ENCODE data around the gene B4GALT5. TPM values are rescaled to one million over a fixed set of nuclear protein-coding genes. Genes with fewer than 3 reads are reported as not detected.

B4GALT5 gene
- polyA plus RNA-seq, 1 experiment, result 32.5 TPM

DNA sequence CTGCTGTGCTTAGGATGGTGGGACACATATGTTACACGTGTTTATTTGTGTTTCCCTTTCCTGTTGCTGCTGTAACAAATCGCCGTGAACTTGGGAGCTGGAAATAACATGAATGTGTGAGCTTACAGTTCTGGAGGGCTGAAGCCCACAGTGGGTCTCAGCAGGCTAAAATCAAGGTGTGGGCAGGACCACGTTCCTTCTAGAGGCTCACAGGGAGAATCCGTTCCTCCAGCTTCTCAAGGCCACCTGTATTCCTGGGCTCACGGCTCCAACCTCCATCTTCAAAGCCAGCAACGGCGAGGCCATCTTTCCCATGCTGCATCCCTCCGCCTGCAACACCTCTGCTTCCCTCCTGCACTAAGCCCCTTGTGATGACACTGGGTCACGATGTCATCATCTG is 118.3 kb downstream of the B4GALT5 start:
- Histone ChIP-seq H3K9me3 (ENCODE audit: control insufficient read depth, insufficient read depth, low read length) (peaks cover 3% of the 10 kb centered on the region; the same call in 1 of the 2 replicates), H3K27me3 (ENCODE audit: control insufficient read depth, insufficient read depth, low read length) (no peaks in the 10 kb centered on the region), H3K4me3 (ENCODE audit: low read depth, low read length) (no peak overlapping the region), H3K27ac (ENCODE audit: low read depth, low read length) (no peak overlapping the region)
- DNase-seq (ENCODE audit: low read depth, low spot score), result no peak
- TF ChIP-seq, protein P1, sequence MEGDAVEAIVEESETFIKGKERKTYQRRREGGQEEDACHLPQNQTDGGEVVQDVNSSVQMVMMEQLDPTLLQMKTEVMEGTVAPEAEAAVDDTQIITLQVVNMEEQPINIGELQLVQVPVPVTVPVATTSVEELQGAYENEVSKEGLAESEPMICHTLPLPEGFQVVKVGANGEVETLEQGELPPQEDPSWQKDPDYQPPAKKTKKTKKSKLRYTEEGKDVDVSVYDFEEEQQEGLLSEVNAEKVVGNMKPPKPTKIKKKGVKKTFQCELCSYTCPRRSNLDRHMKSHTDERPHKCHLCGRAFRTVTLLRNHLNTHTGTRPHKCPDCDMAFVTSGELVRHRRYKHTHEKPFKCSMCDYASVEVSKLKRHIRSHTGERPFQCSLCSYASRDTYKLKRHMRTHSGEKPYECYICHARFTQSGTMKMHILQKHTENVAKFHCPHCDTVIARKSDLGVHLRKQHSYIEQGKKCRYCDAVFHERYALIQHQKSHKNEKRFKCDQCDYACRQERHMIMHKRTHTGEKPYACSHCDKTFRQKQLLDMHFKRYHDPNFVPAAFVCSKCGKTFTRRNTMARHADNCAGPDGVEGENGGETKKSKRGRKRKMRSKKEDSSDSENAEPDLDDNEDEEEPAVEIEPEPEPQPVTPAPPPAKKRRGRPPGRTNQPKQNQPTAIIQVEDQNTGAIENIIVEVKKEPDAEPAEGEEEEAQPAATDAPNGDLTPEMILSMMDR (IDR thresholded peaks at IDR 0.05; ENCODE audit: low read depth, low read length), result no peak
- CTCF ChIA-PET, result interaction anchor here (2.9 kb wide), 1 partner anchor 54 kb away, joined by 10 read pairs; no protein-coding TSS in a partner anchor
- POLR2A ChIA-PET, result no interaction called here

DNA sequence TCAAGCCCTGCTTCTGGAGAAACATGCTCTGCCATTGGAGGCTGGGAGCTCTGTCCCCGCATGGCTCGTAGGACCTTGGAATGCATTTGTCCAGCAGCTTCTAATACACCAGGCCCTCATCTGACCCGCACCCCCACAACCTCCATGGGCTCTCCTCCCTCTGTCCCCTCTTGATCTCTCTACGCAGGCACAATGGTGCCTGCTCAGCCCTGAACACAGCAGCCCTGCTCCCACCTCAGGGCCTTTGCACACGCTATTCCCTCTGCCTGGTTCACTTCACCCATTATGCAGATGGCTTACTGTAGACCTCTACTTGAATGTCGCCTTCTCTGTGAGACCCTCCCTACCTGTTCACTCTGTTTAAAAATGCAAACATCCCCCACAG is 118.8 kb downstream of the B4GALT5 start:
- peak overlapping the region; percentile 92 for H3K27ac ChIP-seq (ENCODE audit: low read depth, low read length)
- CTCF ChIA-PET, result interaction anchor here (2.9 kb wide), 1 partner anchor 53 kb away, joined by 10 read pairs; no protein-coding TSS in a partner anchor
- POLR2A ChIA-PET, result no interaction called here

DNA sequence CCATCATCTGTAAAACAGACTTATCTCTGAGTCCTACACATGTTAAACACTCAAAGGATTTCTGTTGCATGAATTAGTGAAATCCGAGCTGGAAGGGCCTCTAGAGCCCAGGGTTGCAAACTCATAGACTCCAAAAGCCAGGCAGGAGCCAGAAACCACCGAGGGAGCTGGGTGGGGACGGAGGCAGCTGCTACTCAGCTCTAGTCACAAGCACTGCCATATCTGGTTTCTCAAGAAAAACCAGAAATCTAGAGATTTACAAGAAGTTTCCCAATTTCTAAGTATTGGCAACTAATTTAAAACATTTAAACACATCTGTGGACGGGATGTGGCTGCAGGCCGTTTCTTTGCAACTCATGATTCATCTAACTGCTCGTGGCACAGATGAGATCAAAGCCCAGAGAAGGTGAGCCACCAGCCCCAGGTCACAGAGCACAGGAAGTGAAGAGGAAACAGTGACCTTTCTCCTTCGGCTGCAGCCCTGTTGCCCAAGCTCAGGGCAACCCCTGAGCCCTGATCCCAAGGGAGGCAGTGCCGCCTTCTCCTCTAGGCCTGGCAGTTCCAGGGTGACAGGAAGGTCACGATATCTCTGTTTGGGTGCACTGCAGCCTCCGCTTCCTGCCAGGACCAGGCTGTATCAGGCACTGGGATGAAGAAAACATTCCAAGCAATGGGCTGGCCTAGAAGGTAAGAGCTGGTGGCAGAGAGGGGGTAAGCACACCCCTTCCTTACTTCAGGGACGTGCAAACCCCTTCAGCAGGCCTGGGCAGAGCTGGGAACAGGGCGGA is 119.3 kb downstream of the B4GALT5 start:
- ChIA-PET POLR2A (no interaction called here), CTCF (interaction anchor here (2.9 kb wide), 1 partner anchor 53 kb away, joined by 10 read pairs; no protein-coding TSS in a partner anchor)
- Histone ChIP-seq H3K9me3 (ENCODE audit: control insufficient read depth, insufficient read depth, low read length) (peaks cover 3% of the 10 kb centered on the region; the same call in 1 of the 2 replicates), H3K4me3 (ENCODE audit: low read depth, low read length) (no peak overlapping the region), H3K27me3 (ENCODE audit: control insufficient read depth, insufficient read depth, low read length) (peaks cover 2% of the 10 kb centered on the region), H3K27ac (ENCODE audit: low read depth, low read length) (peak overlapping the region; percentile 92)
- peak; percentile 69 for DNase-seq (ENCODE audit: low read depth, low spot score)
- TF ChIP-seq, protein P1 (IDR thresholded peaks at IDR 0.05; ENCODE audit: low read depth, low read length), result no peak

More for the DNA sequence above, 118.8 kb downstream of the B4GALT5 start:
- Histone ChIP-seq H3K4me3 (ENCODE audit: low read depth, low read length) (no peak overlapping the region), H3K27me3 (ENCODE audit: control insufficient read depth, insufficient read depth, low read length) (no peaks in the 10 kb centered on the region), H3K9me3 (ENCODE audit: control insufficient read depth, insufficient read depth, low read length) (peaks cover 3% of the 10 kb centered on the region; the same call in 1 of the 2 replicates)
- DNase-seq (ENCODE audit: low read depth, low spot score), result no peak
- TF ChIP-seq, protein P1 (IDR thresholded peaks at IDR 0.05; ENCODE audit: low read depth, low read length), result no peak

DNA sequence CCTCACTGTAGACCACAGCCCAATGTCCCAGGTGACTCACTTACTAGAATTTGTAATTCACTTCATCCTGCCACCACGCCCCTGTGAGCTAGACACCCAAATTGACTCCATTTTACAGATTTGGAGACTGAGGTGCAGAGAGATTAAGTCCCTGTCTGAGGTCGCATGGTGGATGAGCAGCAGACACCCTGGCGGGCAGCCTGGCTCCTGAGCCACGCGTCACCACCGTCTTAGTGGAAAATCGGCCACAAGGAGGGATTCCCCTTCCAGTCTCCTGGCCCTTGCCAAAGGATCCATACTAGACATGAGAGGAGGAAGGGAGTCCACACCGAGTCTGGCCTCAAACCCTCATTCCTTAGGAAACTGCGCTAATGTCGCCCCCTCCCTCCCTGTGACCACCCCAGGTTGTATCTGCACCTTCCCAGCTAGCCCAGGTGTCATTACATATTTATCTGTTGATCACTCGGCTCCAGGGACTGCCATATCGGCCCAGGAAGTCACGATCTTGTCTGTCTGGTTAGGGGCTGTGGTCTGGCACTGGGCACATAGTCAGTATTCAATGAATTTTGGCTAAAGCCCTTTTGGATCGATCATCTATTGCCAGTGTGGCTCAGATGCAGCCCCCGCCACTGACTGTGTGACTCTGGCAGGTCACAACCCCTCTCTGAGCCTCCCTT is 120.1 kb downstream of the B4GALT5 start:
- TF ChIP-seq, protein P1 (IDR thresholded peaks at IDR 0.05; ENCODE audit: low read depth, low read length), result no peak
- ChIA-PET POLR2A (no interaction called here), CTCF (interaction anchor here (2.9 kb wide), 1 partner anchor 52 kb away, joined by 10 read pairs; no protein-coding TSS in a partner anchor)
- Histone ChIP-seq H3K27ac (ENCODE audit: low read depth, low read length) (peak overlapping the region; percentile 92), H3K27me3 (ENCODE audit: control insufficient read depth, insufficient read depth, low read length) (peaks cover 2% of the 10 kb centered on the region), H3K4me3 (ENCODE audit: low read depth, low read length) (no peak overlapping the region), H3K9me3 (ENCODE audit: control insufficient read depth, insufficient read depth, low read length) (peaks cover 3% of the 10 kb centered on the region; the same call in 1 of the 2 replicates)
- no peak for DNase-seq (ENCODE audit: low read depth, low spot score)

DNA sequence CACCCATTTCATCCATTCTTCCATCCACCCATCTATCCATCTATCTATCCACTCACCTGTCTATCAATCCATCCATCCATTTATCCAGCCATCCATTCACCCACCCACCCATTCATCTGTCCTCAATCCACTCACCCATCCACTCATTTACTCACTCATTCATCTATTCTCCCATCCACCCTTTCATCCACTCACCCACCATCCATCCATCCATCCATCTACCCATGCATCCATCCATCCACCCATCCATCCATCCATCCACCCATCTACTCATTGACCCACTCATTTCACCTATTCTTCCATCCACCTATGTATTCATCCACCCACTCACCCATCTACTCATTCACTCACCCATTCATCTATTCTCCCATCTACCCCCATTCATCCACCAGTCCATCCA is 121.6 kb downstream of the B4GALT5 start:
- TF ChIP-seq, protein P1 (IDR thresholded peaks at IDR 0.05; ENCODE audit: low read depth, low read length), result no peak
- no peak for DNase-seq (ENCODE audit: low read depth, low spot score)
- ChIA-PET CTCF (no interaction called here), POLR2A (no interaction called here)
- H3K27ac ChIP-seq (ENCODE audit: low read depth, low read length), result no peak overlapping the region
- H3K27me3 ChIP-seq (ENCODE audit: control insufficient read depth, insufficient read depth, low read length), result peaks cover 2% of the 10 kb centered on the region
- no peaks in the 10 kb centered on the region; the same call in 1 of the 2 replicates for H3K9me3 ChIP-seq (ENCODE audit: control insufficient read depth, insufficient read depth, low read length)
- H3K4me3 ChIP-seq (ENCODE audit: low read depth, low read length), result no peak overlapping the region
